ENCODE data around the gene UBXN7.
"Not testable (repeated sequence)": the region's sequence is repeated elsewhere in the genome, so short reads cannot be mapped to it uniquely, and the experiment has no call there.

Gene UBXN7

DNA sequence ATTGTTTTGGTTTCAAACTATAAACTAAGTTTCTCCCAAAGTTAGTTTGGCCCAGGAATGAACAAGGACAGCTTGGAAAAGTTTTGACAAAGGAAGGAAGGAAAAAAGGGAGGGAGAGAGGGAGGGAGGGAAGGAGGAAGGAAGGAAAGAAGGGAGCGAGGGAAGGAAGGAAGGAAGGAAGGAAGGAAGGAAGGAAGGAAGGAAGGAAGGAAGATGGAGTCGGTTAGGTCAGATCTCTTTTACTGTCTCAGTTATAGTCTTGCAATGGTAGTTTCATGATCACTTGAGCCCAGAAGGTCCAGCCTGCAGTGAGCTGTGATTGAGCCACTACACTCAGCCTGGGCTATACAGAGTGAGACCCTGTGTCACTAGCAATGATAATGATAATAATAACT is 12.3 kb upstream of the UBXN7 start:
- no peak for TF ChIP-seq CTCF (IDR thresholded peaks at IDR 0.05)
- H3K4me1 ChIP-seq, result no peaks in the 10 kb centered on the region

DNA sequence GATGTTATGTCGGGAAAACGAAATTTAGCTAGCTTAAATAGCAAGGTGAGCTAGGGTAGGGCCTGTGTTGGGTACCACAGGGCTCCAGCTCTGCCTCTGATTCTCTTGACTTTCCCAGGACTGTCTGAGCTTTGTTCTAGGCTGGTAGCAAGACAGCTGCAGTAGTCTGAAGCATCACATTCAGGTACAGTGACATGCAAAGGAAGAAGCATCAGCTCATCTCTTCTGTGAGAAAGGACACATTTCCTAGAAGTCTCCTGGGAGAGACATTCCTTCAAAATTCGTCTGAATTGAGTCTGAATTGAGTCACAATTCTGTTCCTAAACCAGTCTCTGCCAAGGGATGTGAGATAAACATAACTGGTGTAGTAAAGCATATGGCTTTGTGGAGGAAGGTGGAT is 8.5 kb upstream of the UBXN7 start:
- Histone ChIP-seq H3K27ac (no peak overlapping the region), H3K27me3 (no peaks in the 10 kb centered on the region), H3K4me1 (no peaks in the 10 kb centered on the region), H3K9me3 (no peaks in the 10 kb centered on the region), H3K36me3 (no peaks in the 10 kb centered on the region), H3K4me3 (no peak overlapping the region)
- TF ChIP-seq CTCF (IDR thresholded peaks at IDR 0.05), result no peak
- no peak for DNase-seq
- intact Hi-C loops (cut with DNase I; ENCODE audit: low total_unique reads), result no loop called here

More for the DNA sequence above, 12.3 kb upstream of the UBXN7 start:
- Histone ChIP-seq H3K9me3 (no peaks in the 10 kb centered on the region), H3K4me3 (no peak overlapping the region), H3K36me3 (no peaks in the 10 kb centered on the region), H3K27ac (no peak overlapping the region), H3K27me3 (no peaks in the 10 kb centered on the region)
- intact Hi-C loops (cut with DNase I; ENCODE audit: low total_unique reads), result no loop called here
- DNase-seq, result no peak

DNA sequence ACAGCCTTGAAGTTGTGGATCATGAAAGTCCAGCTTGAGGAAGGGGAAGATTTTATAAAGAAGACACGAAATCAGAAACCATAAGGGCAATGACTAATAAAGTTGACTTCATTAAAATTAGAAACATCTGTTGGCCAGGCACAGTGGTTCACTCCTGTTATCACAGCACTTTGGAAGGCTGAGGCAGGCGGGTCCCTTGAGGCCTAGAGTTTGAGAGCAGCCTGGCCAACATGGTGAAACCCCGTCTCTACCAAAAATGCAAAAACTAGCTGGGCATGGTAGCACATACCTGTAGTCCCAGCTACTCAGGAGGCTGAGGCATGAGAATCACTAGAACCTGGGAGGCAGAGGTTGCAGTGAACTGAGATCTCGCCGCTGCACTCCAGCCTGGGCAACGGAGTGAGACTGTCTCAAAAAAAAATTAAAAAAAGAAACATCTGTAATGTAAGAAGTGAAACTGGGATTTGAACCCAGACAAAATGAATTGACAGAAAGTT is 7.9 kb upstream of the UBXN7 start:
- Histone ChIP-seq H3K27ac (no peak overlapping the region), H3K4me1 (no peaks in the 10 kb centered on the region), H3K4me3 (no peak overlapping the region), H3K27me3 (no peaks in the 10 kb centered on the region), H3K36me3 (no peaks in the 10 kb centered on the region), H3K9me3 (no peaks in the 10 kb centered on the region)
- intact Hi-C loops (cut with DNase I; ENCODE audit: low total_unique reads), result no loop called here
- TF ChIP-seq CTCF (IDR thresholded peaks at IDR 0.05), result no peak
- no peak for DNase-seq

DNA sequence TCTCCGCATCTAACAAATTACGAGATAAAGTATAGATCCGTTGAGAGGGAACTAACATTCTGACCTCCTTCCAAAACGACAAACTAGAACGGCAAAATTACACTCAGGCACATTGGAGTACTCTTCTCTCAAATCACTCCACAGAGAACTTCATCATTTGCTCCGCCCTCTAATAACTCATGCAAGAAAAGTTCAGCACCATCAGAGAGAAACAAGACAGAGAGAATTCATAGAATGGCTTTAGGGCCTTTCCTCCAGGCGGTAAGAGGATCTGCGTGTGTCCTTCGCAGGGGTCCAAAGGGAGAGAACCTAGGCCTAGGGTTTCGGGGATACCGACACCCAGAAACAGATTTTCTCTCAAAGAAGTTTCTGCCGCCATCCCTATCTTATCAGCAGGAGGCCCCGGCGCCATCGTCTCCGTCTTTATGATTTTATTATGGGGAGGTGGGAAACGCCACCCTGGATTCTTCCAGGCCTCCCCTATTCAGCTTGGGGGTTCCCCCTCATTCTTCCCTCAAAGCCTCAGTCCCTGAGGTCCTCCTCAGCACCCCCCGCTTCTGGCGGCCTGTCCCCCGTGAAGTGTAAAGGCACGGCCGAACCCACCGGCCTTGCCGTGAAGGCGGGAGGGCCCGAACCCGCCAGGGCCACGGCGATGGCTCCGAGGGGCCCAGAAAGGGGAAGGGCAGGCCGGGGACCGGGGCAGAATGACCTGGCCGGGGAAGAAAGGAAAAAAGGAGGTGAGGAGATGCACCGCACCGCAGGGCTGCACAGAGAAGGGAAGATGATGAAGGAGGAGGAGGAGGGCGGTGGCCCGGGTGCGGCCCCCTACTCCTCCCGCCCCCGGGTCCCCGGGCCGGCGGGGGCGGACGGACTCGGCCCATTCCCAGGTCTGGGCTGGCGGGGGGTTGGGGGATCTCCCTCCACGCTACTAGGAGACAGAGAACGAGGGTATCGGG is 768 bp downstream of the UBXN7 start:
- Histone ChIP-seq H3K27me3 (peaks cover 0 to 2% of the 10 kb centered on the region in 2 donors), H3K4me3 (peak overlapping the region; percentile 98 to 99), H3K36me3 (peaks cover 0 to 14% (median 6%) of the 10 kb centered on the region in 3 donors), H3K9me3 (no peaks in the 10 kb centered on the region), H3K27ac (peak overlapping the region; percentile 97 to 98), H3K4me1 (peaks cover 0 to 23% (median 10%) of the 10 kb centered on the region in 4 donors)
- intact Hi-C loops (cut with DNase I; ENCODE audit: low total_unique reads), result loop anchor here (2.0 kb wide), 1 partner anchor 71 kb away; the partner anchor contains the start of gene RNF168
- no peak for TF ChIP-seq CTCF (IDR thresholded peaks at IDR 0.05)
- DNase-seq, result peak in 1 of 2 donors; percentile 66

- Histone ChIP-seq H3K36me3 (peaks cover 0 to 17% (median 6%) of the 10 kb centered on the region in 3 donors), H3K4me3 (no peak overlapping the region), H3K27ac (no peak overlapping the region), H3K9me3 (no peaks in the 10 kb centered on the region), H3K4me1 (peaks cover 0 to 23% (median 16%) of the 10 kb centered on the region in 4 donors), H3K27me3 (peaks cover 0 to 2% of the 10 kb centered on the region in 2 donors)
- TF ChIP-seq CTCF (IDR thresholded peaks at IDR 0.05), result no peak
- no peak for DNase-seq
- intact Hi-C loops (cut with DNase I; ENCODE audit: low total_unique reads), result loop anchor here (10.0 kb wide), 1 partner anchor 873 kb away; no protein-coding TSS in a partner anchor
Measured at GRCh38 chr3:196428041-196428440, 4.2 kb downstream of the UBXN7 start.

- intact Hi-C loops (cut with DNase I; ENCODE audit: low total_unique reads), result loop anchor here (10.0 kb wide), 1 partner anchor 870 kb away; no protein-coding TSS in a partner anchor
- not testable (repeated sequence) for H3K27ac ChIP-seq, H3K27me3 ChIP-seq, H3K9me3 ChIP-seq, DNase-seq, H3K4me3 ChIP-seq
- peaks cover 0 to 17% (median 6%) of the 10 kb centered on the region in 3 donors for H3K36me3 ChIP-seq
- H3K4me1 ChIP-seq, result peaks cover 0 to 22% (median 11%) of the 10 kb centered on the region in 4 donors
Measured at GRCh38 chr3:196424421-196424820, 7.8 kb downstream of the UBXN7 start.

Data from tibial artery (tissue), 4 donors.